SIG-M5 (cell line): ENCODE measurements around the gene CALHM2.
A peak's percentile ranks its signal among the peaks of the same experiment; 100 is the strongest.
"Not testable (repeated sequence)": the region's sequence is repeated elsewhere in the genome, so short reads cannot be mapped to it uniquely, and the experiment has no call there.

Experiments used
- DNase-seq: peaks from one replicate; lab custom pipeline; 2025; lab: John Stamatoyannopoulos, UW

The CALHM2 gene, protein sequence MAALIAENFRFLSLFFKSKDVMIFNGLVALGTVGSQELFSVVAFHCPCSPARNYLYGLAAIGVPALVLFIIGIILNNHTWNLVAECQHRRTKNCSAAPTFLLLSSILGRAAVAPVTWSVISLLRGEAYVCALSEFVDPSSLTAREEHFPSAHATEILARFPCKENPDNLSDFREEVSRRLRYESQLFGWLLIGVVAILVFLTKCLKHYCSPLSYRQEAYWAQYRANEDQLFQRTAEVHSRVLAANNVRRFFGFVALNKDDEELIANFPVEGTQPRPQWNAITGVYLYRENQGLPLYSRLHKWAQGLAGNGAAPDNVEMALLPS

DNA sequence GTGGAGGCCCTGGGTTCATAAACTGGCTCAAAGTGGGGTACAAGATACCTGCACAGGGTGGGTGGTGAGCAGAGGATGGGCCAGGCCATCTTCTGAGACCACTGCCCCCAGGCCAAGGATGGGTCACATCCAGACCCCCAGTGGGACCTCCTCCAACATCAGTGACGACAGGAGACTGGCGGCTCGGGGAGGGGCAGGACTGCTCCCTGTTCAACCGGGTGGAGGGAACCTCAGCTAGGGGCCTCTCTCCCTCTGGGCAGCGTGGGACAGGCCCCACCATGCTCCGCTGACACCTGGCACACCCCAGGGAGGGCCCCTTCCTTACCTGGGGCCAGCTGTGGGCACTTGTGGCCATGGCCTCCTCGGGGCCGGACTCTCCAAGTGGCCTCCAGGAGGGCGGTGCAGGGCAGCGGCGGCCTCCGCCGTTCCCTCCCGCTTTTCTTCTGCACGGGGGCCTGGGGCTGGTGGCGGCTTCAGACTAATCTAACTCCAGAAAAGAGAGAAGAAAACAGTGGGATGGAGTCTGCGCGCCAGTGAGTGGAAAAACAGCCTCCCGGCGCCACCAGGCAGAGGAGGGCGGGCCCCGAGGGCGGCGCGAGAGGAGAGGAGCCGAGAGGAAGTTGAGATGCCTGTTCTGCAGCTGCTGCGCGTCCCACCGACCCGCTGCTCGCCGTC, at the start of gene CALHM2:
Gene CALHM2, minus strand, starts transcription at position 540 of the 675 bp plus-strand sequence. CDS start 2,429 bp downstream, outside the sequence.
- DNase-seq, result peak; percentile 4

DNA sequence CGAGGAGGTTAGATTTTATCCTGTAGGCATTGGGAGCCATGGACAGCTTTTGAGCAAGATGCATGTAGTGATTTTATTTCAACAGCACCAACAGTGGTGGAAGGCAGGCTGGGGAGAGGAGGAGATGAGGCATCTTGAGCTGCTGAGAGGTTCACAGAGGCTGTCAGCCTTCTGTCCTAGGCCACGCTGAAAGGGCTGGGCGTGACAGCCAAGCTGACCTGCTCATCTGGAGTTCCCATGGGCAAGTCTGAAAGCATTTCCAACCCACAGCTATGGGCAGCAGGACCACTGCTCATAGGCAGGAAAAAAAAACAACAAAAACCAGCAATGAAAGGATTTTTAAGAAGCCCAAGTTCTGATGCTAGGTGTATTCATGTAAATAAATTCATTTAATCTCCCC, 49.0 kb upstream of the CALHM2 start:
- DNase-seq, result no peak

DNA sequence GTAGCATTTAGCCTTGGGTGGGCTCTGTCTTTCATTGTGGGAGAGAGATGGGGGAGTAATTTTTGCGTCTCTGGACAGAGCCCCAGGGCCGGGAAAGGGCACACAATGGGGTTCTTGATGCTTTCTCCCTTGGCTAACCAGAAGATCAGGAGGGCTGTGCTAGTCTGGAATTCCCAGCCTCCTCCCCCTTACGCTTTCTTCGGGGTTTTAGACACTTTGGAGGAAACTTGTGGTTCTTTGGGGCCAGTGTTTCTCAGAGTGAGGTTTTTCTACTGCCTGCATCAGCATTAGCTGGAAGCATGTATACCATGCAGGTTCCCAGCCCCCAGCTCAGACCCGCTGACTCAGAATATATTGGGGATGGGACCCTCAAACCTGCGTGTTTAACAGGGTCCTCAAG, 48.3 kb upstream of the CALHM2 start:
- no peak for DNase-seq

DNA sequence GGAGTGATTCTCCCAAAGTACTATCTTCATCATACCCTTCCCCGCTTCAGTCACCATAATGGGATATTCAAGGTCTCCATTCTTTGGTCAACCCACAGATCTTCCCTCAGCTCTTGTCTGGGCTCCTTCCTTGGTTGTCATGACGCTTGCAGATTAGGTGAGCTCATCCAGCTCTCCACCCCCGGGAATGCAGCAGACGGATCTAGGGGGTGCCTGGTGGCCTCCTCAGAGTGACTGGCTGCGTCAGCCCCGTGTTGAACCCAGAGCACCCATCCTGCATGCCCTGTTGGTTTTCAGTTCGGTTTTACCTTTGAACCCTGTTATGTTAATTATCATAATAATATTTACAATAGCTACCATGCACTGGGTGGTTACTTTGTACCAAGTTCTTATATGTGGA, 47.7 kb upstream of the CALHM2 start:
- no peak for DNase-seq

DNA sequence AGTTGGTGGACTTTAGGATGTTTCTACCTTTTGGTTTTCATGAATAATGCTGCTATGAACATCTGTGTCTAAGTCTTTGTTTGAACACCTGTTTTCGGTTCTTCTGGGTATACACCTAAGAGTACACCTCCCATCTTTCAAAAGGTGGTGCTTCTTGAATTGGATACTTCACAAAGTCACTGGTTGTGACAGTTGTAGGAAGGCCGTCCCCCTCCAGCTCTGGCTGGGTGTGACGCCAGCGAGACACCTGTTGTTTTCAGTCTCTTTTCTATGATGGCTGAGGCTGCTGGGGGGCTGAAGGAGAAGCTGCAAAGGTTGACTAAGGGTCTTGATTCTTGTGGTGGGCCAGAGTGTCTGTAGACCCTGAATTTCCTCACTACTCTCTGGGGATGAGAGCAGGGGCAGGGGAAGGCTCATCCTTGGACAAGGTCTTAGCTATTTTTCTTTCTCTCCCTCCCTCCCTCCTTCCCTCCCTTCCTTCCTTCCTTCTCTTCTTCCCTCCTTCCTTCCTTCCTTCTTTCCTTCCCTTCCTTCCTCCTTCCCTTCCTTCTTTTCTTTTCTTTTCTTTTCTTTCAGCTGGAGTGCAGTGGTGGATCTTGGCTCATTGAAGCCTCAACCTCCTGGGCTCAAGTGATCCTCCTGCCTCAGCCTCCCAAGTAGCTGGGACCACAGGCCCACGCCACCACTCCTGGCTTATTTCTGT, 46.9 kb upstream of the CALHM2 start:
- DNase-seq, result no peak

DNA sequence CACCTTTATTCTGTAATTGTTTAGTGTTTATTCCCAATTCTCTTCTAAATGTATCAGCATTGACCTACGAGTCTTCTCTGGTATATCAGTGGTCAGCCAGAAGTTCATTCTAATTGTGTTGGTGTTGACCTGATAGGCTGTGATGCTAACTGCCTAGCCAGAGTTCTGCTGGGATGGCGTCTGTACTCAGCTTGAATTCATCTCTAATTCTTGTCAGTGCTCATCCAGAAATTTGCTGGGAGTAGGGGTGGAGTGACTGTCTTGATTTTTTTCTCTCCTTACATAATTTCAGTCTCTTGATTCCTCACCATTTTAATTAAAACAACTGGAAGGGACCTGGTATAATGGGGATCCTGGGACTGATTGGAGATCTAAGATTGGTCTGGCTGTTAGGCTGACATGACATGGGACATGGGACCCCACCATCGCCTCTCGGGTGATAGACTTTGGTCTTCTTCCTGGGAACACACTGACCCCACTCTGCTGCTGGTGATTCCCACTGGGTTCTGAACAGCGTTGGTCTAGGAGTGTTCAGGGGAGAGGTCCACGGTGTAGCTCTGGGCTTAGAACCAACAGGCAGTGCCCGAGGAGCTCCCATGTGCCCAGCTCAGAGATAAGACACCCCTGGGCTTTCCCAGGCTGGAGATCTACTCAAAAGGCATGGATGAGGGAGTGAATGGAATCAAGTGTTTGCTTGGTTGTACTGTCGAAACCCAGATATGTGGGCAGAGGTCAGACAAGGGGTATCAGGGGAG, 45.2 kb upstream of the CALHM2 start:
- no peak for DNase-seq

DNA sequence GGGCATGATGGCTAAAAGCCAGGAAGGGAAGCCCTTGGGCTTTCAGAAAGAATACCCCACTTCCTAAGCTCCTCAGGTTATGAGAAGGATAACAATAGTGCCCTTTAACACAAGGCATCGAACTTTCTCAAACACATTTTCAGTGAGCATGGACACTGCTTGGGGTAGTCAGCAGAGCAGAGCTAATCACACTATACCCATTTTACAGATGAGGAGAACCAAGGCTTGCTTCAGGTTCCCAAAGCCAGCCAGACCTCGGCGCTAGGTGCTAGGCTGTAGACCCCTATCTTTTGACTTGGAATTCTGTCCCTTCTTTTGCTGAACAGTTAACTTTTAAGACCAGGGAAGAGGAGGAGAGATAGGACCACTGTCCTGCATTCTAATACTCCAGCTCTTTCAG, 43.2 kb upstream of the CALHM2 start:
- DNase-seq, result no peak

DNA sequence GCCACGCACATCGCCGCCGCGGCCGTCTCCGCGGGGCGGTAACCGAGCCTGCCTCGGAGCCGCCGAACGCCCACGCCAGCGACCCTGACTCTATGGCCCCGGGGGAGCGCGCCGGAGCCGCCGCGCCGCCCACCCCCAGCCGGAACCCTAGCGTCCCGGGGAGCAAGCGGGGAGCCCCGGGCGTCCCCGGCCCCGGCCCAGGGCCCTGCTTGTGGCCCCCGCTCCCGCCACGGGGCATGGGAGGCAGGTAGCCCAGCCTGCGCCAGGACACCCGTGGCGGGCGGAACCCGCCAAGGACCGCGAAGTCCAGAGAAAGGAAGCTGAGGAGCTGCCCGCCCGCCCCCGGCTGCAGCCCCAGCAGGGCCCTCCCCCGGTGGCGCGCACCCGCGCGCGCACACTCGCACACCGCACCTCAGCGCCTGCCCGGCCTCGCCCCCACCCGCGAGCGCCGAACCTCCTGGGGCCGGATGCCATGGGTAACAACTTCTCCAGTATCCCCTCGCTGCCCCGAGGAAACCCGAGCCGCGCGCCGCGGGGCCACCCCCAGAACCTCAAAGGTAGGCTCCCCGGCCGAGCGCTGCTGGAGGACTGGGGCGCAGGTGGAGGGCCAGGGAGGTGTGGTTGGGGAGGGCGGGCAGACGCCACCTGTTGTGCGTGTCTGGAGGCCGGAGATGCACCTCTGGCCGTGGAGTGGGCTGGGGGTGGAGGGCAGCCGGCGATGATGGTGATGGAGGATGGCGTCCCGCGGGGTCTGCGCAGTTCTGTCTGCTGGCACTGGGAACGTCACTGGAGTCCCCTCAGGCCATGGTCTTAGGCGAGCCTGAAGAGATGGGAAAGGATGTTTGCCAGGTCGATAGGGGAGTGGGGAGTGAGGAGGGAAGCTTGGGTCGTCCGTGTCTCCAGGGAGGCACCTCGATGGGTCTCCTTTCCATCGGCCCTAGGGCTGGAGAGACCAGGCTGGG, 42.0 kb upstream of the CALHM2 start:
- no peak for DNase-seq

DNA sequence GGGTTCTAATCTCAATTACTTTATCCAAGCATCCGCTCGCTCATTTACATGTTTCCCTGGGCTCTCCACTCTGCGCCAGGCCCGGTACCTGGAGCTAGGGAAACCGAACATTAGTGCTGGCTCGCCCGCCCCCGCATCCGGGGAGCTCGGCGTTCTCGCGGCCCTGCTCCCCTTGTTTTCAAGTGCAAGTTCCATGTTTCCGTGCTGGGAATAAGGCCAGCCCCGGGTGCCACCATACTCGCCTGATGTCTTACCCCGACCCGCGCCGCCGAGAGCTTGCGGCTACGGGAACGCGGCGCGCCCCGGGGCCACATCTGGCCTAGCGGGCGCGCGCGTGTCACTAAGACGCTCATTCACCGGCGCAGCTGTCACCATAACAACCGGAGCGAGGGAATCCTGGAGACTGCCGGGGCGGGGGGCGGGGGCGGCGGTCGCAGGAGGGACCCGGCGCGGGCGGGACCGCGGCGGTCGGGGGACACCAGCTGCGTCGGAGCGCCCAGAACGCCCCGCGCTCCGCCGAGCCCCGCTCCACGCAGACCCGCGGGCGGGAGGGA, 41.3 kb upstream of the CALHM2 start, which contains the start of gene NEURL1:
Gene NEURL1, plus strand, starts transcription at position 344 of the 554 bp plus-strand sequence. CDS start 683 bp downstream, outside the sequence.
- DNase-seq, result no peak

DNA sequence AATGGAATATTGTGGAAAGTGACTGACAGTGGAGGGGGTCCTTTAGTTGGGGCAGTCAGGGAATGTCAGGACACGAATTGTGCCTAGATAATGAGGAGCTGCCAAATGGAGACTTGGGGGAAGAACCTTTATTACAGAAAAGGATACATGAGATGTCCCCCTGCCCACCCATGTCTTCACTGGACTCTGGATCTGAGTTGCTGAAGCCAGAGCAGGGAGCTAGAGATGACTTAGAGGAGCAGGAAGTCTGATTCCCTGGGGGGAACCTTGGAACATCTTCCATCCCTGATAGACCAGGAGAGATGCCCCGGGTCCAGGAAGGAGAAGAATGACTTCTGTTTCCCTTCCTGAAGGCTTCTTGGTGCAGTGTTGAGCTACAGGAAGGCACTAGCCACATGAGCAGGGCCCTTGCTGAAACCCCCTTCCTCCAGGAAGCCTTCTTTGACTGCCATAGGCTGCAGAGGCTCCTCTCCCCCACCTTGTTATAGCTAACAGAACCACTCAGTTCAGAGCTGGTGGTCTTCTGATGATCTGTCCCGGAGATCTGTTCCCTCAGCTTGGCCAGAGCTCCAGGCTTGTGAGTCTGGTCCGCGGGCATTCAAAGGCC, 40.6 kb upstream of the CALHM2 start:
- no peak for DNase-seq

DNA sequence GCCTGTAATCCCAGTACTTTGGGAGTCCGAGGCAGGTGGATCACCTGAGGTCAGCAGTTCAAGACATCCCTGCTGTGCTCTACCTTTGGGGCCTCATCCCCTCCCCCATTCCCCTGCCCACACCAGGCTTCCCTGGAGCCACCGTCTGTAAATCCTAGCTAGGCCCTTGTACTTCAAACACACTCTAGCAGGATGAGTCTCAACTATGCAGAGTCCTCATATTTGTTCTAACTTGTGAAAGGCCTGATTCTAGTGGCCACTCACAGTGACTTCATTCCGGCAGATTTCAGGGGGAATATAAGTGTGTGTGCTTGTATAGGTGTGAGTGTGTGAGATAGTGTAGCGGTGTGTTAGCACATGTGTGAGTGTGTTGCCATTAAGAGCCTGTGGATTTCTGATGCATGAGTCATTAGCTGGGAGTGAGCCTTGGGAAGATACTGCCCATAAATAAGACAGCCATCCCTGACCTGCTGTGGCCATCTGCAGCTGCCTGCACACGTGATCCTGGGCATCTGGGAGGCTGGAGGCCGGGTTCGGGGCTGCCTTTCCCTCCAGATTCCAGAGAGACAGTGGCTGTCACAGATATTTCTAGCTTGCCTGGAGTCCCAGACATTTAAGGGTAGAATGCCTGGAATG, 39.7 kb upstream of the CALHM2 start:
- no peak for DNase-seq

DNA sequence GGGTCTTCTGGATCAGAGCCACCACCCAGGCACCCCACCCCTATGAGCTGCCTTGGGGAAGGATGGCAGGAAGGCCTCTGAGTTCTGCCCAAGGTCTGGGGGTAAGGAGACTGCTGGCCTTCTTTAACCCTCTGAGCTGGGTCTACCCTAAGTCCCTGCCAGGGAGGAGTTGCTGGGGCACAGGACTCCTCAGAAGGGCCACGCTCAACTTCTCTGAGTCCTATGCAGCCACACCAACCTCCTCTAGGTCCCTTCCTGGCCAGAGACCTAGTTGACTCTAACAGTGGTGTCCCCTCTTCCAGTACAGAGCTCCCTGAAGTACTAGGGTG, 38.8 kb upstream of the CALHM2 start:
- DNase-seq, result no peak

DNA sequence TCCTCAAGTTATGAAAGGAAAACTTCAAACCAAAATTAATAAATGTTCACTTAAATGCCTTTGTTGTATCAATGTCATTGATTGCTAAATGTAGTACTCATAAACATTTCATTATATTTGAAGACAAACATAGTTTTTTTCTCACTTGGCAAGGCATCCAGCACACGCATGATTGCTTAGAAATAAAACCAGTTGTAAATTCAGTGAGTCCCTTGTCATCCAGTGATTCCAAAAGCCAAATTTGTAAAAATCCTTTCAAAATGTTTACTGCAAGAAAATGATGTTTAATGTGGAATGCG, 35.2 kb upstream of the CALHM2 start:
- no peak for DNase-seq

DNA sequence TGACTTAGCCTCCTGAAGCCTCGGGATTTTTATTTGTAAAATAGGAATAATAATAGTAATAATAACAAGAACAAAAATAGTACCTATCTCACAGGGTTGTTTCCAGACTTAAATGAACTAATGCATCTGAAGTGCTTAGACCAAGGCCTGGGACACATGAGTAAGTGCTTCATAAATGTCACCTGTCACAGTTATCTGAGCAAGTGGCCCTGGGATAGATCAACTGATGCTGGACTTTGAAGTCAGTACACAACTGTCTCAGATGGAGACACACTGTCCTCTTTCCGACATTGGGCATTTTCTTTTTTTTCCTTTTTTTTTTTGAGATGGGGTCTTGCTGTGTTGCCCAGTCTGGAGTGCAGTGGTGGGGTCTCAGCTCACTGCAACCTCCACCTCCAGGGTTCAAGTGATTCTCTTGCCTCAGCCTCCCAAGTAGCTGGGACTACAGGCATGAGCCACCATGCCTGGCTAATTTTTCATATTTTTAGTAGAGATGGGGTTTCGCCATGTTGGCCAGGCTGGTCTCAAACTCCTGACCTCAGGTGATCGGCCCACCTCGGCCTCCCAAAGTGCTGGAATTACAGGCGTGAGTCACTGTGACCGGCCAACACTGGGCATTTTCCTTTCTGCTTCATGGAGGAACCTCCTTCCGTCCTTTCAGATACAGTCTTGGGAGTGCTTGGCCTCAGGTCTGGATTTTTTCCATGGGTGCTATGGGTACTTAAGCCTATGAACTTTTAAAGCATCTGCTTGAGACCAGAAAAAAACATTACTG, 34.7 kb upstream of the CALHM2 start:
- DNase-seq, result not testable (repeated sequence)

DNA sequence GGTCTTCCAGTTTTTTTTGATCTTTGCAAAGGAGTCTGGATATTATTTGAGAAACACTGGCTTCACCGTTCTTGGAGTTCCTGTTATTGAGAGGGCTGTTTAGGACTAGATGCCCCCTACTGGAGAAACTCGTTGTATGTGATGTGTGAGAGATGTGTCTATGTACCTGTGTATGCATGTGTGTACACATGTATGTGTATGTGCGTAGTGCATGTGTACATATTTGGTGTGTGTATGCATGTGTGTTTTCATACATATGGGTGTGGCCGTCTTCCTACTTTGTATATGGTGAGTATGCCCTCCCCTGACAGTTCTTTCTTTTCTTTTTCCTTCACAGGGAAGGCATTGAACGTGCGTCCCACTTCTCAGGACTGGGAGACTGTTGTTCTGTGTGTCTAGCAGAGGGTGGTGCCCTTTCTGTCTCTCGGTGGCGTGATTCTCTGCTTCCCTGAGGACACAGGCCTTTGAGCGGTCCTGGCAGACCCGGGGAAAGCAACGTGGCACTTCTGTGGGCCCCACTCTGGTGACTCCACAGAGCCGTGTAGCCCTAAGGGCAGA, 29.9 kb upstream of the CALHM2 start:
- peak; percentile 17 for DNase-seq

DNA sequence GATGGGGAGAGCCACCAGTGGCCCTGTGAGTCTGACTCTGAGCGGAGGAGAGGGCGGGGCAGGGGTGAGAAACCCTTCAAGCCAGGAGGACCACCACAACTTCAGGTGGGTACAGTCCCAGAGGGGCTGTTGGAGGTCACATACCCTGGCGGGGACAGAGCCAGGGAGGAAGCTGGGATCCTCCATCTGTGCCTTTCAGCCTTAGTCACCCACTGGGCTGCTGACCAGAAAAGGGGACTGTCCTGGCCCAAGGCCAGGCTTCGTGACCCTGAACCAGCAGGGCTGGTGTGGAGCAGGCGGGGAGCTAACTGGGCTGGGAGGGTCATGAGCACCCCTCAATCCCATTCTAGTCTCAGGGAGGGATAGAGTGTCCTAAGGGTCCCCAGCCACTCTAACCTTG, 28.4 kb upstream of the CALHM2 start:
- no peak for DNase-seq

DNA sequence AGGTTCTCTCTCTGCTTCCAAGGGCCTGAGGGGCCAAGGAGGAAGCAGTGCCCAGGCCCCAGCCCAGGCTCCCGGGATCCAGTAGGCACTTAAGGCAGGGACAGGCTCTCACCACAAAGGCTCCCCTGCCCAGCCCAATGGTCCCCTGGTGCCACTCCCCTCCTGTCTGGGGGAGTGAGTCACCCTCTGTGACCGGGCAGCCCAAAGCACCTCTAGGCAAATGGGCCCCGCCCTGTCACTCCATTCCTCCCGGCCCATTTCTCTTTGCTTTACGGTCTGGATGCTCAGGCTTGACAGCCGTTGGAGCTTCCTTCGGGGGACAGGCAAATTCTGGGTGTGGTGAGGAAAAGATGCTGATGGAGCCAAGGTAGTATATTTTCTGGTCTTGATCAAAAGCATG, 27.0 kb upstream of the CALHM2 start, which contains the start of gene CALHM3:
Gene CALHM3, minus strand, starts transcription at position 106 of the 400 bp plus-strand sequence. CDS start 208 bp downstream, outside the sequence.
- DNase-seq, result no peak

DNA sequence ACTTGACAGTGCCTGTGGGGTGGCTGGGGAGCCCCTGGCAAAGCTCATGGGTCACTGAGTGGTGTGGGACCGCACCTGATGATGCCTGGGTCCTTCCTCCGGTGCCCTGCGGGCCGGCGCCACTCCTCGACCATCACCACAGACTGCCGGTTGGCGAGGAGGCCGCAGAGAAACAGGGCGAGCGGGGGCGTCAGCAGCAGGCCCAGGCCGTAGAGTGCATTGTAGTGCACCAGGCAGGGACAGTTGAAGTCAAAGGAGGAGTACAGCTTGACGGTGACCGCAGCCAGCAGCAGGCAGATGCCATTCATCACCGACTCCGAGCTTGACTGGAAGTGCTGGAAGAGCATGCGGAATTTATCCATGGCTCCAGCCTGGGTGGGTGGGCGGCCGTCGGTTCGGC, 26.5 kb upstream of the CALHM2 start:
- no peak for DNase-seq
